Ishikawa (cell line): ENCODE measurements around the gene DHRS1.

Experiments
- CEBPB ChIP-seq: IDR thresholded peaks from 2 replicates; pipeline ENCODE4 v1.6.1; 2012
- CREB1 ChIP-seq: IDR thresholded peaks from 2 replicates; pipeline ENCODE4 v1.6.1; 2012; ENCODE audit warnings: low read depth
- EGR1 ChIP-seq: IDR thresholded peaks from 2 replicates; pipeline ENCODE4 v1.6.1; 2012
- EP300 ChIP-seq: IDR thresholded peaks from 2 replicates; pipeline ENCODE4 v1.6.1; 2012; ENCODE audit warnings: borderline replicate concordance
- FOXM1 ChIP-seq: IDR thresholded peaks from 2 replicates; pipeline ENCODE4 v1.6.1; 2012; ENCODE audit warnings: low read depth, borderline replicate concordance
- MAX ChIP-seq: IDR thresholded peaks from 2 replicates; pipeline ENCODE4 v1.6.1; 2012
- NFIC ChIP-seq: IDR thresholded peaks from 2 replicates; pipeline ENCODE4 v1.6.1; 2012
- RAD21 ChIP-seq: IDR thresholded peaks from 2 replicates; pipeline ENCODE4 v1.6.1; 2012; ENCODE audit warnings: low read depth
- REST ChIP-seq: IDR thresholded peaks from 2 replicates; pipeline ENCODE4 v1.6.1; 2012; ENCODE audit warnings: low read depth, mild to moderate bottlenecking
- TAF1 ChIP-seq: IDR thresholded peaks from 2 replicates; pipeline ENCODE4 v1.6.1; 2012; ENCODE audit warnings: low read depth, mild to moderate bottlenecking
- TCF12 ChIP-seq: IDR thresholded peaks from 2 replicates; pipeline ENCODE4 v1.6.1; 2012; ENCODE audit warnings: low read depth
- USF1 ChIP-seq: IDR thresholded peaks from 2 replicates; pipeline ENCODE4 v1.6.1; 2012
- YY1 ChIP-seq: IDR thresholded peaks from 2 replicates; pipeline ENCODE4 v1.6.1; 2012; ENCODE audit warnings: low read depth
- ZBTB7A ChIP-seq: IDR thresholded peaks from 2 replicates; pipeline ENCODE4 v1.6.1; 2012; ENCODE audit warnings: low read depth

GRCh38 chr14:24289649-24290280 is 9.8 kb downstream of the DHRS1 start:
- TF ChIP-seq ZBTB7A, result no peak
- no peak for TF ChIP-seq YY1
- no peak for TF ChIP-seq RAD21
- no peak for TF ChIP-seq MAX
- no peak for TF ChIP-seq EP300
- TF ChIP-seq CEBPB, result no peak
- no peak for TF ChIP-seq TCF12
- TF ChIP-seq NFIC, result no peak
- TF ChIP-seq CREB1, result no peak
- no peak for TF ChIP-seq USF1
- TF ChIP-seq TAF1, result no peak
- TF ChIP-seq FOXM1, result no peak
- no peak for TF ChIP-seq REST
- TF ChIP-seq EGR1, result no peak
